ENCODE results near the gene TMEM135. TPM values are rescaled to one million over a fixed set of nuclear protein-coding genes. Genes with fewer than 3 reads are reported as not detected.

Gene TMEM135
- total RNA-seq, 4 donors from 2014 or later = 51.3 to 73.8 (median 52.4) TPM

DNA sequence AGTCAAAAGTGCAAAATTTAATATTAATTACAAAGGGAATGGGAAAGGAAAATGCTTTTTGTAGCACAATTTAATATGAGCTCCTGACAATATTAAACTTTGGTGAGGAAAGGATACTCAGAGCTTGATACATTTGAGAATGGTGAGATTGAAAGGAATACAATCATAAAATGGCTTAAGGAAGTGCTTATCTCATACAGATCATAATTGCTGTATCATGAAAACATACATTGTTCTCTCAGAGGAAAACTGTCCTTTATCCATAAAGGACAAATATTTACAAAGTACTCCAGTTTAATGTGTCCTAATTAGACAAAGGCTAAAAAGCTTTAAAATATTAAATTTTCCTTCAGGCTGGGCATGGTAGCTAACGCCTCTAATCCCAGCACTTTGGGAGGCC, 260.4 kb downstream of the TMEM135 start:
- no peak for TF ChIP-seq CTCF (IDR thresholded peaks at IDR 0.05; ENCODE audit: low read depth)

GRCh38 chr11:87299041-87299481, 261.3 kb downstream of the TMEM135 start:
- TF ChIP-seq CTCF (IDR thresholded peaks at IDR 0.05; ENCODE audit: low read depth) = no peak

DNA sequence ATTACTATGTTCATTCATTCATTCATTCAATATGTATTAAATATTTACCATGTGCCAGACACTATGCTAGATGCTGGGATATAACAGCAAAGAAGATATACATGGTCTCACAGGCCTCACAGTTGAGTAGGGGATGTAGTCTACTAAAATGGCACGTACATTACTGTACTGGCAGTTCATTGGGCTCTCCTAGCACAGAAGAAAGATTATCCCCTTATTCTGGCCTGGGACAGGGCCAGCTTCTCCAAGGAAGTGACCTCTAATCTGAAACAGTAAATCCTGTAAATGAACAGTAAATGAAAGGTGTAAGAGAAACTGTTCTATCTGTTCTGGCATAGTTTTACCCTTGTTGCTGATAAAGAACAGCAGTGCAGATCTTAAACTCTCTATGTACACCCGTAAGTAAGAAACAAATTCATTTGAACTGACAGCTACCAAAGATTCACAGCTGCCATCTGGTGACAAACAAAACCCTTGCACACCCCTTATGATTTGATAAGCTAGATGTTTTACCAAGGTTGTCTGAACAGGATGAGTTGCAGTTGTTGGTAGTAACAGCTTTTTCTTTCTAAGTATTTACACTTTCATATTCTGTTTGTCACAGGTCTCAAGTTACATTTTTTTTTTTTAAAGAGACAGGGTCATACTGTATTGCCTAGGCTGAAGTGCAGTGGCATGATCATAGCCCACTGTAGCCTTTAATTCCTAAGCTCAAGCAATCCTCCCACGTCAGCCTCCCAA, 263.1 kb downstream of the TMEM135 start:
- no peak for TF ChIP-seq CTCF (IDR thresholded peaks at IDR 0.05; ENCODE audit: low read depth)

DNA sequence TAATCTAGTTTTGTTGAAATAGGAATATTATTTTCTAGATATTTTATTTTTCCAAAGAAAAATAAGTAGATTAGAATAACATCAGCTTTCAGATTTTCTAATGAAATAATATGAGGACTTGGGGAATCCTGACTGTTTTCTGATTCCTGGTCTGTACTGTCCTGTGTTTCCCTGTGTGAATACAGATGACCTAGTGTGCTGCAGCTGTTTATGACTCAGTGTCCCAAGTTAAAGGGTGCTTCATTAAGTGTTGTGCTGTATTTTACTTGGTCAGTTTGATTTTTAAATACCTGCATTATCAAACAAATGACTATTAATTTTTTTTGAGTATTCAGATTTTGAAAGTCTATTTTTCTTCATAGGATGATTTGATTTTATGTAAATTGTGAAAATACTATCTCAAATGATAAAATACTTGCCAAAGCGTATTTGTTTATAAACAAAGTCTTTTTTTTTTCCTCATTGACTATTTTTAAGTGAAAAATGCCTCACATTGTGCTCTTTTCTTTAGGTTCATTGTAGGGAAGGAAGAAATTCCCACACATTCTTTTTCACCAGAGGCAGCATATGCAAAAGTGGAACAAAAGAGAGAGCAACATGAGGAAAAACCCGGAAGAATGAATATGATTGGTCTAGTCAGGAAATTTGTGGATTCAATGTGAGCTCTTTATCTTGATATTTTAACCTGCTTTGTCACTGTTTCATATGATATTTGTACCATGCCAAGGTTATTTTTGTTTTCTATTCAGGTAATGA, 264.2 kb downstream of the TMEM135 start:
- TF ChIP-seq CTCF (IDR thresholded peaks at IDR 0.05; ENCODE audit: low read depth) = no peak

DNA sequence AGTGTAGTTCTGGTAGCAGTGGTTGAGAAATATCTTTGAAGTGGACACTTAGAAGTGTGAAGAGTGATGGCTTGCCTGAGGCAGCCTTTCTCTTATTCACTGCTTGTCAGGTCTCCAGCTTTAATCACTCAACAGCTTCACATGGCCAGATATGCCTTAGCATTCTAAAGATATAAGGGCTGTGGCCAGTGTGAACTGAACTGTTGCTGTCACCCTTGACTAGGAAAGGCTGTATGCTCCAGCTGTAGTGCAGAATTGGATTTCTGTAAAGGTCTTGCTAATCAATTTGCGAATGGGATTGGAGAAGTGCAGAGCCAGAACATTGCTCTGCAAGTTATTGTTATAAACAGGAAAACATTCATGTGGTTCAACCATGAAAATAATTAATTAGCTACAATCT, 266.7 kb downstream of the TMEM135 start:
- TF ChIP-seq CTCF (IDR thresholded peaks at IDR 0.05; ENCODE audit: low read depth) = no peak

DNA sequence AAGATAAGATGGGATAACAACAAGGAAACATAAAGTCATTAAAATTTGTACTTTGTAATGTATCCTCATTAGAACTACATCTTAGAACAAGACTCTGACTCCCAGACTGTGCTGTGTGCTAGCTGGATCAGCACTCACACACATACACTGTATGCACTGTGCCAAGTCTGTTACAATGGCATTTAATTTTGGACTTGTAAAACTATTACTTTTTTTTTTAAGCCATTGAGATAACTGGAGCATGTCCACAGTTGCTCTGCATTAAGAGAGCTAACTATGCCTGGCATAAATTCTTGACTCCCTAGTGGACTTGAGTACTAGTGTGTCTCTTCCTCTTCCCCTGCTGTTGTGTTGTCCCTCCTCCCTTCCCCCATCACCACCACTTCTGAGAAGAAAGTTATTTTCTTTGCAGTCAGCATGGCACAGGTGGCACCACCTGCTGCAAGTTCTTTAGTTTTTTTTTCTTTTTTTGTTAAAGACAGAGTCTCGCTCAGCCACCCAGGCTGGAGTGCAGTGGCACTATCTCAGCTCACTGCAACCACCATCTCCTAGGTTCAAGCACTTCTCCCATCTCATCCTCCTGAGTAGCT, 268.6 kb downstream of the TMEM135 start:
- no peak for TF ChIP-seq CTCF (IDR thresholded peaks at IDR 0.05; ENCODE audit: low read depth)

DNA sequence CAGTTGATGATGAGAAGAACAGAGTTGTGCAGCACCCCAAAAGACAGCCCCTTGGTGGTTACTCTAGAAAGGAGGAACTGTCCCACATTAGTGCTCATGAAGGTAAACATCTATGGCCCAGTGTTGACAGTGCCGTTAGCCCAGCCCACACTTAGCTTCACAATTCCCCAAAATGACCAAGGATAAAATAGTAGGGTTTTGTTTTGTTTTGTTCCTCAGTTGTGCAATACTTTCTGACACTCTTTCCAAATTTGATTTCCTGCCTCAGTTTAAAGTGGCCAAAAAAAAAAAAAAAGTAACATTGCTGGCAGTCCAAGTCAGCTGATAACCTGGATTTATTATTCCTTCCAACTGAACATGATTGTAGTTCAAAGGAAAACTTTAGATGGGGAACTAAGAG, 269.4 kb downstream of the TMEM135 start:
- no peak for TF ChIP-seq CTCF (IDR thresholded peaks at IDR 0.05; ENCODE audit: low read depth)
